RWPE2 (cell line): ENCODE results near the gene YAP1.
A peak's percentile ranks its signal among the peaks of the same experiment; 100 is the strongest.

Experiments
- ATAC-seq: fragments of 200-7000 bp; cut with Tn5 transposase; 3 replicates; pipeline ENCODE4 v1.9.1; 2021; ENCODE audit warnings: low read depth
- DNase-seq: peaks from one replicate; pipeline ENCODE4 v3.0.0-alpha.2; 2020; ENCODE audit warnings: low spot score
- H3K27ac ChIP-seq: fragments of 450-650 bp; 2 replicates; pipeline ENCODE4 v1.5.1; 2017; ENCODE audit warnings: mild to moderate bottlenecking; ENCODE audit not compliant: poor library complexity, severe bottlenecking
- H3K27me3 ChIP-seq: fragments of 250-450 bp; sonication (Bioruptor Pico); 2 replicates; pipeline ENCODE4 v1.5.1; 2021; ENCODE audit warnings: mild to moderate bottlenecking, moderate library complexity; ENCODE audit not compliant: insufficient read depth, poor library complexity, severe bottlenecking
- H3K36me3 ChIP-seq: fragments of 250-450 bp; sonication (Bioruptor Pico); 2 replicates; pipeline ENCODE4 v1.5.1; 2020; ENCODE audit warnings: low read depth, mild to moderate bottlenecking, moderate library complexity
- H3K4me1 ChIP-seq: fragments of 250-450 bp; sonication (Bioruptor Pico); 2 replicates; pipeline ENCODE4 v1.5.1; 2021; ENCODE audit warnings: mild to moderate bottlenecking, moderate library complexity; ENCODE audit not compliant: insufficient read depth, poor library complexity, severe bottlenecking
- H3K4me3 ChIP-seq: fragments of 250-450 bp; sonication (Bioruptor Pico); 2 replicates; pipeline ENCODE4 v1.5.1; 2021; ENCODE audit warnings: mild to moderate bottlenecking, moderate library complexity; ENCODE audit not compliant: severe bottlenecking
- H3K9me3 ChIP-seq: fragments of 250-450 bp; sonication (Bioruptor Pico); 2 replicates; pipeline ENCODE4 v1.5.1; 2021; ENCODE audit warnings: mild to moderate bottlenecking, moderate library complexity; ENCODE audit not compliant: severe bottlenecking
- CTCF ChIP-seq: fragments of 450-650 bp; IDR thresholded peaks from one replicate; pipeline ENCODE4 v1.5.1; 2017; ENCODE audit warnings: mild to moderate bottlenecking, moderate library complexity; ENCODE audit not compliant: poor library complexity, severe bottlenecking

YAP1 gene

GRCh38 chr11:102251423-102251822 is 141.2 kb downstream of the YAP1 start:
- no peak for ATAC-seq

GRCh38 chr11:102252339-102252891 is 142.2 kb downstream of the YAP1 start:
- Histone ChIP-seq H3K27ac (peak overlapping the region; percentile 80), H3K4me1 (peaks cover 24% of the 10 kb centered on the region), H3K4me3 (no peak overlapping the region), H3K36me3 (no peaks in the 10 kb centered on the region), H3K27me3 (no peaks in the 10 kb centered on the region), H3K9me3 (no peaks in the 10 kb centered on the region)
- no peak for ATAC-seq
- TF ChIP-seq CTCF, result no peak
- DNase-seq, result no peak

More at GRCh38 chr11:102251423-102251822, 141.2 kb downstream of the YAP1 start:
- H3K36me3 ChIP-seq, result no peaks in the 10 kb centered on the region
- peaks cover 18% of the 10 kb centered on the region for H3K4me1 ChIP-seq
- H3K27me3 ChIP-seq, result no peaks in the 10 kb centered on the region
- H3K9me3 ChIP-seq, result no peaks in the 10 kb centered on the region
- TF ChIP-seq CTCF, result no peak
- DNase-seq, result no peak
- H3K4me3 ChIP-seq, result no peak overlapping the region
- no peak overlapping the region for H3K27ac ChIP-seq

GRCh38 chr11:102253020-102253715 is 142.9 kb downstream of the YAP1 start:
- Histone ChIP-seq H3K36me3 (no peaks in the 10 kb centered on the region), H3K9me3 (no peaks in the 10 kb centered on the region), H3K4me3 (no peak overlapping the region), H3K27ac (peak overlapping the region; percentile 80), H3K27me3 (no peaks in the 10 kb centered on the region), H3K4me1 (peaks cover 24% of the 10 kb centered on the region)
- ATAC-seq (peak; percentile 32; the same call in 2 of the 3 replicates), DNase-seq (no peak)
- no peak for TF ChIP-seq CTCF

- DNase-seq (no peak), ATAC-seq (no peak)
- H3K36me3 ChIP-seq, result no peaks in the 10 kb centered on the region
- H3K27me3 ChIP-seq, result no peaks in the 10 kb centered on the region
- TF ChIP-seq CTCF, result peak; percentile 33
- H3K27ac ChIP-seq, result peak overlapping the region; percentile 80
- no peak overlapping the region for H3K4me3 ChIP-seq
- H3K4me1 ChIP-seq, result peaks cover 24% of the 10 kb centered on the region
- no peaks in the 10 kb centered on the region for H3K9me3 ChIP-seq
These were observed 143.8 kb downstream of the YAP1 start for GRCh38 chr11:102254047-102254446.

GRCh38 chr11:102256251-102256650 is 146.0 kb downstream of the YAP1 start:
- peak; percentile 98 for ATAC-seq
- no peaks in the 10 kb centered on the region for H3K27me3 ChIP-seq
- H3K4me1 ChIP-seq, result peaks cover 24% of the 10 kb centered on the region
- H3K9me3 ChIP-seq, result no peaks in the 10 kb centered on the region
- no peak overlapping the region for H3K4me3 ChIP-seq
- peak overlapping the region; percentile 80 for H3K27ac ChIP-seq
- DNase-seq, result peak; percentile 91
- no peak for TF ChIP-seq CTCF
- no peaks in the 10 kb centered on the region for H3K36me3 ChIP-seq
